Stomach (tissue), 4 donors: ENCODE results near the gene CARD6.
"Not testable (repeated sequence)": the region's sequence is repeated elsewhere in the genome, so short reads cannot be mapped to it uniquely, and the experiment has no call there.

Experiments used
- CTCF ChIP-seq, 7 experiments: fragments of 450-650 bp in 4 of 7; fragments of 200-600 bp in 3 of 7; sonication (generic) in 3 of 7; IDR thresholded peaks; one replicate each; pipeline ENCODE4 v1.5.1; 2016 to 2019; ENCODE audit warnings: antibody characterized with exemption in 7 of 7, control low read depth in 2 of 7, mild to moderate bottlenecking in 1 of 7
- EP300 ChIP-seq: sonication (generic); formaldehyde crosslinking; IDR thresholded peaks from one replicate; pipeline ENCODE4 v1.6.1; 2017; ENCODE audit warnings: antibody characterized with exemption
- POLR2A ChIP-seq, 4 donors: fragments of 450-650 bp; IDR thresholded peaks; one replicate each; pipeline ENCODE4 v1.6.1; 2016; ENCODE audit warnings: antibody characterized with exemption in 4 of 4, control low read depth in 2 of 4, mild to moderate bottlenecking in 1 of 4, moderate library complexity in 1 of 4

- not testable (repeated sequence) for TF ChIP-seq CTCF (IDR thresholded peaks at IDR 0.05); EP300; POLR2A (IDR thresholded peaks at IDR 0.05)
Observed at GRCh38 chr5:40794877-40795276, 46.3 kb upstream of the CARD6 start.
